AG04449 (cell line): Measurements from ENCODE around the gene NANOG.
"Not testable (repeated sequence)": the region's sequence is repeated elsewhere in the genome, so short reads cannot be mapped to it uniquely, and the experiment has no call there.

Source experiments
- CTCF ChIA-PET: fragments of 350-600 bp; formaldehyde crosslinking; extraction: SDS; loops from one replicate; lab custom pipeline; 2021; ENCODE audit warnings: antibody characterized with exemption; lab: Yijun Ruan, JAX
- POLR2A ChIA-PET: fragments of 400-600, 350-600 bp; formaldehyde crosslinking; extraction: SDS; loops from one replicate; lab custom pipeline; 2020; ENCODE audit warnings: antibody characterized with exemption, inconsistent platforms; lab: Yijun Ruan, JAX
- DNase-seq: peaks from one replicate; pipeline ENCODE4 v3.0.0-alpha.2; 2010; ENCODE audit warnings: low read depth, low spot score
- H3K4me3 ChIP-seq: 2 replicates; pipeline ENCODE4 v1.5.1; 2011; ENCODE audit warnings: low read depth, mild to moderate bottlenecking, control low read depth, low read length
- TF ChIP-seq, protein P1 (sequence below): IDR thresholded peaks from one replicate; pipeline ENCODE4 v1.5.1; 2011; ENCODE audit warnings: mild to moderate bottlenecking, moderate library complexity, low read length, control low read depth, inconsistent platforms; ENCODE audit not compliant: insufficient read depth; ENCODE audit errors: missing control alignments

Gene NANOG

DNA sequence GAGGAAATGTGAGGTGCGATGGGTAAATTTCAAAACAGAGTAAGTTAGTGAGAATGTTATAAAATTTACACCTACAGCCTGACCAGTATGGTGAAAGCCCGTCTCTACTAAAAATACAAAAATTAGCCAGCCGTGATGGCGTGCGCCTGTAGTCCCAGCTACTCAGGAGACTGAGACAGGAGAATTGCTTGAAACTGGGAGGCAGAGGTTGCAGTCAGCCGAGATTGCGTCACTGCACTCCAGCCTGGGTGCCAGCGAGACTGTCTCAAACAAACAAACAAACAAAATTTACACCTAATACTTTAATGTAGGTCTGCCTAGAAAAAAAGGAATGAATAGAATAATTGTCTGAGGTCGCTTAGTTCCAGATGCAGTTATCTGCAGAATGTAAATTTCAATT lies 45.9 kb downstream of the NANOG start:
- DNase-seq, result no peak
- POLR2A ChIA-PET, result no interaction called here
- CTCF ChIA-PET, result interaction anchor here (1.0 kb wide), 1 partner anchor 19 kb away, joined by 3 read pairs; no protein-coding TSS in a partner anchor

DNA sequence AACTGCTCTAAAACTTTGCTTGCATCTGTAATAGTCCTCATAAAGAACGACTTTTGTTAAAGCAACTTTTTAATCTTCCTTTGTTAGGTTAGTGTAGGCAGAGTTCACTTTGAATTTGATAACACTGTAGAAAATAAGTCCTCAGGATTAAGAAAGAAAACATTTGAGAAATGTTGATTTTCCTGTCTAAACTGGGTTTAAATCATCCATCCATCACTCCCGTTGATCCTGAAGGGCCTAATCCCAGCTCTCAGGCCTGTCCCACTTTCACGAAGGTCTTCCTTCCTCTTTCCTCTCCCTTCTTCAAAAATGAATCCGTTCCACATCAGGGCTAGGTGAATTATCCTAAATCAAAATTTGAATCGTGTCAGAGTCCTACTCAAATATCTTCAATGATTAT lies 46.6 kb downstream of the NANOG start:
- POLR2A ChIA-PET, result no interaction called here
- TF ChIP-seq, protein P1, sequence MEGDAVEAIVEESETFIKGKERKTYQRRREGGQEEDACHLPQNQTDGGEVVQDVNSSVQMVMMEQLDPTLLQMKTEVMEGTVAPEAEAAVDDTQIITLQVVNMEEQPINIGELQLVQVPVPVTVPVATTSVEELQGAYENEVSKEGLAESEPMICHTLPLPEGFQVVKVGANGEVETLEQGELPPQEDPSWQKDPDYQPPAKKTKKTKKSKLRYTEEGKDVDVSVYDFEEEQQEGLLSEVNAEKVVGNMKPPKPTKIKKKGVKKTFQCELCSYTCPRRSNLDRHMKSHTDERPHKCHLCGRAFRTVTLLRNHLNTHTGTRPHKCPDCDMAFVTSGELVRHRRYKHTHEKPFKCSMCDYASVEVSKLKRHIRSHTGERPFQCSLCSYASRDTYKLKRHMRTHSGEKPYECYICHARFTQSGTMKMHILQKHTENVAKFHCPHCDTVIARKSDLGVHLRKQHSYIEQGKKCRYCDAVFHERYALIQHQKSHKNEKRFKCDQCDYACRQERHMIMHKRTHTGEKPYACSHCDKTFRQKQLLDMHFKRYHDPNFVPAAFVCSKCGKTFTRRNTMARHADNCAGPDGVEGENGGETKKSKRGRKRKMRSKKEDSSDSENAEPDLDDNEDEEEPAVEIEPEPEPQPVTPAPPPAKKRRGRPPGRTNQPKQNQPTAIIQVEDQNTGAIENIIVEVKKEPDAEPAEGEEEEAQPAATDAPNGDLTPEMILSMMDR, result no peak
- CTCF ChIA-PET, result interaction anchor here (1.0 to 1.8 kb wide), 3 partner anchors 15 to 21 kb away, joined by 3 to 5 read pairs (median 3); no protein-coding TSS in a partner anchor
- DNase-seq, result no peak
- no peak overlapping the region for H3K4me3 ChIP-seq

More for the DNA sequence above, 45.9 kb downstream of the NANOG start:
- H3K4me3 ChIP-seq, result no peak overlapping the region
- TF ChIP-seq, protein P1, result no peak

DNA sequence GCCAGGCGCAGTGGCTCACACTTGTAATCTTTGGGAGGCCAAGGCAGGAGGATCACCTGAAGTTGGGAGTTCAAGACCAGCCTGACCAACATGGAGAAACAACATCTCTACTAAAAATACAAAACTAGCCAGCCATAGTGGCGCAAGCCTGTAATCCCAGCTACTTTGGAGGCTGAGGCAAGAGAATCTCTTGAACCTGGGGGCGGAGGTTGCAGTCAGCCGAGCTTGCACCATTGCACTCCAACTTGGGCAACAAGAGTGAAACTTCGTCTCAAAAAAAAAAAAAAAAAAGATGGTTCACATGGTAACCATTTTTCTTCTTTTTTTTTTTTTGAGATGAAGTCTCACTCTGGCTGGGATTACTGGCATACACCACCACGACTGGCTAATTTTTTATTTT lies 48.2 kb downstream of the NANOG start:
- POLR2A ChIA-PET, result no interaction called here

DNA sequence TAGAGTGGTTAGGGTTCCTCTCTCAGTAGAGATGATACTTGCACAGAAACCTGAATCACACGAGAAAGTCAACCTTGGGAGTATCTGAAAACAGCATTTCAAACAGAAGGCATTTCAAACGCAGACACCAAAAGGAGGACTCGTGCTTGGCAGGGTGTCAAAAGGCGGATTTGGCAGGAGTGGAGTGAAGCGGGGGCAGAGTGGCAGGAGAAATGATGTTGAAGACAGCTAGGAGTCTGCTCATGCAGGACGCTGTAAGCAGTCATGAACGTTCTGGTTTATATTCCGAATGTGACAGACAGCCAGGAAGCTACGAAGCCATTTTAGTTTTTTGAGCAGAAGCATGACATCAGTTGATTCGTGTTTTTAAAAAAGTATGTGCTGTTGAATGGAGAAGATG lies 50.0 kb downstream of the NANOG start:
- CTCF ChIA-PET, H3K4me3 ChIP-seq, POLR2A ChIA-PET, DNase-seq: not testable (repeated sequence)

More for the DNA sequence above, 48.2 kb downstream of the NANOG start:
- CTCF ChIA-PET, result no interaction called here
- TF ChIP-seq, protein P1, result no peak
- H3K4me3 ChIP-seq, result no peak overlapping the region
- no peak for DNase-seq

DNA sequence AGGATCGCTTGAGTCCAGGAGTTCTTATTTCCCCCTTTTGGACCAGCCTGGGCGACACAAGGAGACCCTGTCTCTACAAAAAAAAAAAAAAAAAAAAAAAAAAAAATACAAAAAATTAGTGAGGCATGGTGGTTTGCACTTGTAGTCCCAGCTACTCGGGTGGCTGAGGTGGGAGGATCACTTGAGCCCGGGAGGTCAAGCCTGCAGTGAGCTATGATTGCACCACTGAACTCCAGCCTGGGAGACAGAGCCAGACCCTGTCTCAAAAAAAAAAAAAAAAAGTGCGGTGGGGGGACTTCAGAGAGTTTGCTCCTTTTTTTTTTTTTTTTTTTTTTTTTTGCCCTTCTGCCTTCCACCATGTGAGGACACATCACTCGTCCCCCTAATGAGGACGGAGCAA lies 50.6 kb downstream of the NANOG start:
- CTCF ChIA-PET, H3K4me3 ChIP-seq, POLR2A ChIA-PET, DNase-seq: not testable (repeated sequence)

DNA sequence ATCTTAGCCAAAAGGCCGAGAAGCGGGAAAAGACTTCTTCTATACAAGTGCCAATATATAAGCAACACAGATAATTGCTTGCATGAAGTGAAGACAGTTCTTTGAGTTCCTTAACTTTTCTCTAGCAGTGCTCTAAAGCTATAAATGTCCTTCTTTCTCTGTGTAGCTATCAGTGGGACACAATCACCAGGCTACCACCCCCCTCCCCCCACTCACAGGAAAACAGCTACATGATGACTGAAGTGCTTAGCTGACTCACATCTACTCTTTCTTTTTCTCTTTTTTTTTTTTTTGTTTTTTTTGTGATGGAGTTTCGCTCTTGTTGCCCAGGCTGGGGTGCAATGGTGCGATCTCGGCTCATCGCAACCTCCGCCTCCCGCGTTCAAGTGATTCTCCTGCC lies 53.2 kb downstream of the NANOG start:
- CTCF ChIA-PET, result interaction anchor here (0.6 kb wide), 1 partner anchor 661 kb away, joined by 3 read pairs; no protein-coding TSS in a partner anchor
- H3K4me3 ChIP-seq, DNase-seq, POLR2A ChIA-PET: not testable (repeated sequence)

DNA sequence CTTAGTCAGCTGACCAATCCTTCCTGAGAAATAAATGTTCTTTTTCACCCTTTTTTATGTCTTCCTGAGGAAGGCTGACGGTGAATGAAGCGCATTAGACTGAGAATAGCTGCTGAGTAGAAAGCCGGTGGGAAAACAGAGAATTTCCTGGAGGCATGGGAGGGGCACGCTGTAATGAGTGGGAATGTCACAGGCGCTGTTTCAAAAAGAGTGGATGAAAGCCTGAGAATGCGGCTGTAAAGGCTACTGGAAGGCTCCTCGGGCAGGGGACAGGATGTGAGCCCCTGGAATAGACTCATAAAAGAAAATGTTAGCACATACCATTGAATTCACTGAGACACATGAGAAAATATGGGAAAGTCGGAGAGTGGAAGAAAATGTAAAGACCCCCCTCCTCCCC lies 53.9 kb downstream of the NANOG start:
- DNase-seq, CTCF ChIA-PET, POLR2A ChIA-PET, H3K4me3 ChIP-seq: not testable (repeated sequence)

DNA sequence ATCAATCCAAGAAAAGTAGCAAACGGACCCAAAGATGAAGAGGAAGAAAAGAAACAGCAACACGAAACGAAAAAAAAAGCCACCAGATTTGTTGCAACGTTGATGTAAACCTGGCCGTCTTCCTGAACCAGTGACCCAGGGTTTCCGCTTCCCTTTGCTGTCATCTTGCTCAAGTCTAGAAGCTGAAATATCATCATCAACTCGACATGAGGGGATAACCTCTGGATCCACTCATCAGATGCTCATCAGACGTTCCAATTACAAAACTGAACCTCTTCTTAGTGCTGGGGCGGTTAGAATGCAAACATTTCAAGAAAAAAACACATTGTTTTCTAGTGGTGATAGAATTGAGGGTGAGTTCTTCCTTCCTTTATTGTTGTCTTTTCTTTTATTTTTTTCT lies 54.4 kb downstream of the NANOG start:
- POLR2A ChIA-PET, DNase-seq, H3K4me3 ChIP-seq: not testable (repeated sequence)
- CTCF ChIA-PET, result interaction anchor here (1.4 kb wide), 1 partner anchor 11 kb away, joined by 4 read pairs; no protein-coding TSS in a partner anchor

DNA sequence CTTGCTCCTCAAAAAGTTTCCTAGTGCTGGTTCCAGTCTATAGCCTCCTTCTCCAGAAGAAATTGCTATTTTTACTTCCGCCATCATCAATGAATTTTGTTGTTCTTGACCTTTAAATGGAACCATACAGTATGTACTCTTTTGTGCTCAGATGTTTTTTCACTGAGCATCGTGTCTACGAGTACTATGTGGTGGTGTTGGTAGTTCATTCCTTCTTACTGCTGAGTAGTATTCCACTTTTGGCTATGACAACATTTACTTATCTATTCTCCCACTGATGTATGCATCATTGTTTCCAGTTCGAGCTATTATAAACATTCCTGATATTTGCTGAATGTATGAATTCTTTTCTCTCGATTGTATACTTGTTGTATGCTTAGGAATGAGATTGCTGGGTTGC lies 54.9 kb downstream of the NANOG start:
- CTCF ChIA-PET, result interaction anchor here (1.4 kb wide), 1 partner anchor 12 kb away, joined by 4 read pairs; no protein-coding TSS in a partner anchor
- TF ChIP-seq, protein P1, result no peak

DNA sequence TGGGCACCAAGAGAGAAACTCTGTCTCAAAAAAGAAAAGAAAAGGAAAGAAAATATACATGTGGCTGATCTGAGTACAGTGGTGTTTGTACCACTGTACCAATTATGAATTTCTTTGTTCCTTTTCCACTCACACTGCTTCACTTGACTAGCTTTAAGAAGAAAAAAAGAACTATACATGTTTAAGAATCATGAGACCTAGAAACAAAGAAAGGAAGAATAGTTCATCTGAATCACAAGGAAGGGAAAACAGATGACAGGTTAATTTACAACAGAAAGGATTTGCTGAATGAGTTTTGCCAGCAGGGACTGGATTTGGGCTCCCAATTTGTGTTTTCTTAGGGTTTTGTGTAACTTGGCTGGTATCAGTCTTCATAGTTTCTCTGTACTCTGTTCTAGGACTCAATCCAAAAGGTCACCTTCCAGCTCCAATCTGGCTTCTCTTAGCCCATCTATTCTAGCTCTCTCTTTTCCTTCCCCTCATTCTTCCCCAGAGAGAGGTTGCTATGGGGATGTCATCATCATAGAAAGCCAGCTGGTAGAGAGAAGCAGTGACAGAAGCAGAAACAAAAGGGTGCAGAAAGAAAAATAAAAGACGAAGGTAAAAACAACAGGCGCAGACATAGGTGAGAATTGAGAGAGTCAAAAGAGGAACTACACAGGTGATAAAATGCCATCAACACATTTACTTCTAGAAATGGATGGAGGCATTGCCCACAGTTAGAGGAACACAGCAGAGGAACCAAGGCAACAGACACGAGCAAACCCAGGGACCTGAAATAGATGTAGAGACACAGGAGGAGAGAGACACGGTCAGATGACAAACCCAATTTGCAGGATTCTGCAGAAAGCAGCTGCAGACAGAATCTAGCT lies 58.3 kb downstream of the NANOG start:
- H3K4me3 ChIP-seq, DNase-seq, POLR2A ChIA-PET: not testable (repeated sequence)
- CTCF ChIA-PET, result interaction anchor here (0.7 kb wide), 1 partner anchor 264 kb away, joined by 3 read pairs; no protein-coding TSS in a partner anchor

More for the DNA sequence above, 54.9 kb downstream of the NANOG start:
- no peak overlapping the region for H3K4me3 ChIP-seq
- POLR2A ChIA-PET, result no interaction called here
- DNase-seq, result no peak

DNA sequence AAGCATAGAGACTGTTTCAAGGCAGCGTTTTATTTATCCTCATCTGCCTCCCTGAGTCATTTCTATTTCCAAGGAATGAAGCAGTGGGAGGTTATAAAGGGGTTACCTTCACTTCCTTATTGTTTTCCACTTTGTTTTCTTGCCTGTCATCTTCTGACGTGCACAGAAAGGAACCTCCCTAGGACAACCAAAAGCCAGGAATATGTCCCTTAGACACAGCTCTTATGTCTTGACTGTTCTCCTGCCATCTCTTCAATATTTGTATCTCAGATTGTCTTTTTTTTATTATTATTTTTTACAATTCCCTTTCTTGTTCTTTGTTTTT lies 58.9 kb downstream of the NANOG start:
- H3K4me3 ChIP-seq, POLR2A ChIA-PET, CTCF ChIA-PET, DNase-seq: not testable (repeated sequence)
